ENCODE measurements around the gene HOATZ.

DNA sequence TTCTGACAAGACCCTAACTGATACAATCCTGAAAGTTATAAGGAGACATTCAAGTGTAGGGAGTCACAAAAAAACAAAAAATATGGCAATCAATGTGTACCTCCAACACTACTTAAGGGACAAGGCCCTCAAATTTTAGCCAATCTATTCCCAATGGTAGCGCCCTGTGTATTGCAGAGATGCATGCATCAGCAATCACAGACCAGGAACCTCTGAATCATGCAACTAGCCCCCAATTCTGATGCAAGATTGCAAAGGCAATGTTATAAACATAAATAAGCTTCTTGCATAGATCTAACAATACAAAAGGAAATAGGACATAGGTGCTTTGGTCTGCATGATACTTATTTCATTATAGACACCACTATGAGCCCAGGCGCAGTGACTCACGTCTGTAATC, 58.0 kb downstream of the HOATZ start:
- TF ChIP-seq POU2F2 (IDR thresholded peaks at IDR 0.05; ENCODE audit: low read depth, low read length): no peak
- no peak for TF ChIP-seq POLR2A (IDR thresholded peaks at IDR 0.05; ENCODE audit: low read depth, low read length)
- no peak for TF ChIP-seq TAF1 (IDR thresholded peaks at IDR 0.05; ENCODE audit: low read depth, low read length)

Measured in GM12891 (cell line).